DMS79 treated with DMSO at 0.1 percent for 48 hours (cell line): ENCODE measurements around the gene NEK11.
A peak's percentile ranks its signal among the peaks of the same experiment; 100 is the strongest.
"Not testable (repeated sequence)": the region's sequence is repeated elsewhere in the genome, so short reads cannot be mapped to it uniquely, and the experiment has no call there.

Experiments
- DNase-seq: peaks from one replicate; lab custom pipeline; 2025; lab: John Stamatoyannopoulos, UW

The NEK11 gene

GRCh38 chr3:131361066-131361463 lies 334.4 kb downstream of the NEK11 start:
- DNase-seq = not testable (repeated sequence)

GRCh38 chr3:131361464-131362421 lies 335.1 kb downstream of the NEK11 start:
- DNase-seq = no peak

GRCh38 chr3:131363275-131363674 lies 336.6 kb downstream of the NEK11 start:
- DNase-seq = no peak

GRCh38 chr3:131370935-131371687 lies 344.4 kb downstream of the NEK11 start:
- no peak for DNase-seq

- no peak for DNase-seq
Measured at GRCh38 chr3:131371688-131372066, 345.0 kb downstream of the NEK11 start.

GRCh38 chr3:131374741-131375140 lies 348.1 kb downstream of the NEK11 start:
- no peak for DNase-seq

- peak; percentile 29 for DNase-seq
Measured at GRCh38 chr3:131380821-131381444, 354.3 kb downstream of the NEK11 start.

- peak; percentile 98 for DNase-seq
Measured at GRCh38 chr3:131381445-131382291, 355.0 kb downstream of the NEK11 start, which contains the start of gene NUDT16. TSS of gene NUDT16 (plus strand) at chr3:131381774. CDS start at chr3:131381805, 31 bp downstream.

- DNase-seq = no peak
Measured at GRCh38 chr3:131386429-131387165, 359.9 kb downstream of the NEK11 start.

- DNase-seq = no peak
Measured at GRCh38 chr3:131387796-131388489, 361.3 kb downstream of the NEK11 start.

- no peak for DNase-seq
Measured at GRCh38 chr3:131388490-131388799, 361.8 kb downstream of the NEK11 start.

GRCh38 chr3:131390331-131390730 lies 363.7 kb downstream of the NEK11 start:
- DNase-seq = no peak

GRCh38 chr3:131393051-131393450 lies 366.4 kb downstream of the NEK11 start:
- no peak for DNase-seq

- DNase-seq = no peak
Measured at GRCh38 chr3:131393868-131394267, 367.2 kb downstream of the NEK11 start.

GRCh38 chr3:131394400-131394799 lies 367.7 kb downstream of the NEK11 start:
- no peak for DNase-seq

- no peak for DNase-seq
Measured at GRCh38 chr3:131396170-131396569, 369.5 kb downstream of the NEK11 start.

- no peak for DNase-seq
Measured at GRCh38 chr3:131397889-131398288, 371.2 kb downstream of the NEK11 start.
